ENCODE measurements around the gene BLVRB.
"Not testable (repeated sequence)": the region's sequence is repeated elsewhere in the genome, so short reads cannot be mapped to it uniquely, and the experiment has no call there.

Gene BLVRB

GRCh38 chr19:40445780-40446262 lies 19.7 kb downstream of the BLVRB start:
- peak; percentile 38 for DNase-seq

GRCh38 chr19:40444825-40445312 lies 20.7 kb downstream of the BLVRB start:
- DNase-seq: no peak

DNA sequence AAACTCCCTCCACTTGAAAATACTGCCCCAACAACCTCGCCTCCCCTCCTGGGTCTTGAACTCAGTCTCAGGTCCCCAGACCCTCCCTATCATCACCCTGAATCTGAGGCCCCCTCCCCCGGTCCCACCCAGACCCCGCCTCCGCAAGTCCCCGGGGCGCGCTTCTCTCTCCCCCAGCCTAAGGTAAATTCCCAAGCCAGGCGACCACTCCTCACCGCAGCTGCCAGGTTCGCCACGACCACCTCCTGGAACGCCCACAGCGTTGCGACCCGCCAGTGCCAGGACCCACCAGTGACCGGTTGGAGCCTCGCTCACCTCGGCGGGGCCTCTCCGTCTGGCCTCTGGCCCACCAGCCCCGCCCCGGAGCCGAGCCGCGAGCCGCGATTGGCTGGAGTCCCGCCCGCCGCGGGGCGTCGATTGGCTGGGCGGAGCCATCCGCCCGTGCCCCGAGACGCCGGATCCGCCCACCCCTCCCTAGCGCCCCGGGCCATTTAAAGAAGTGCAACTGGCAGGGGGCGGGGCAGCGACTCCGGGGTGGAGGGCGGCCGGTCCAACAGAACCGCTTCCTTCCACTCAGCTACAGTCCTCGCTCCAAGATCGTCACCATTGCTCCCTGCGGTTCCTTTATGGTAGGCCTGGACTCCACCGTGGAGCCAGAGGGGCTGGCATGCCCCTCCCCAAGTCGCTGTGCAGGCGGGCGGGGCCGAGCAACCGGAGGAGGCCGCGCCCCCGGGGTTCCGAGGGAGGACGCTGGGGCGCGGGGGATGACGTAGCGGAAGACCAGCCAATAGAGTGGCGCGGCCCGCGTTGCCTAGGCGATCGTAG lies 21.3 kb downstream of the BLVRB start, which contains the start of gene SERTAD3:
Gene SERTAD3, minus strand, starts transcription at position 336 of the 825 bp plus-strand sequence. CDS start 2,255 bp downstream, outside the sequence.
- DNase-seq: peak; percentile 98

DNA sequence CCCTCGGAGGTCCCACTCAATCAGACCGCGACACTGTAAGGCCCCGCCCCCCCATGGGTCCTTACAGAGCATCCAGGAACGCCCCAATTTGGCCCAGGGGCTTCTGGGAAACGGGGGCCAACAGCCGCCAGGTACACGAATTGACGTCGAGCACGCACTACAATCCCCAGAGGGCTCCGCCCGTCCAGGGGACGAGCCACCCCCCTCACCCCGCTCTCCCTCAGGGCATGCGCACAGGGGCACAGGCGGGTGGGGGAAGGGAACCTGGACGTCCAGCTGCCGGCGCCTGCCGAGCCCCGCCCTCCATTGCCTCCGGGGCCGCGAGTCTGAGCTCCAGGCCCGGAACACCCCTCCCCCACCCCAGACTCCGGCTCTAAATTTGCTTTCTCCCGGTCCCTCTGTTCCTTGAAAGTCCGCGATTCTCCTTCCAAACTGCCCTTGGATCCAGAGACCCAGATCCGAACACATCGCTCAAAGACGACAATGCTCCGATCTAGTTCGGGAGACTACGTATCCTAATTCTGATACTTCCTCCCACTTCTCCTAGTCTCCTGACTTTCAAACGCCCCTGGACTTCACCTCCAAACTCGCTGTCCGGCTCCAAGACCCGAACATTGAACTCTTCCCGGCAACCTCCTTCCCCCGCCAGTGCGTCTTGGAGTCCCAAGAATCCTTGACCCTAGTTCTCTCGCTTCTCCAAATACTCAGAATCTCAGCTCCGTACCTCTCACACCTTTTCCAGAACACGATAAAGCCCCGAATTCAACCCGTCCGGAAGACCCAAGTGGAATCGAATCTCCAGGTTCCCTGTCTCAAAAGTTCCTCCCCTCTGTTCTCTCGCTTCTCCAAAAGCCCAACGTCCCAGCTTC lies 22.2 kb downstream of the BLVRB start:
- DNase-seq: peak; percentile 100

DNA sequence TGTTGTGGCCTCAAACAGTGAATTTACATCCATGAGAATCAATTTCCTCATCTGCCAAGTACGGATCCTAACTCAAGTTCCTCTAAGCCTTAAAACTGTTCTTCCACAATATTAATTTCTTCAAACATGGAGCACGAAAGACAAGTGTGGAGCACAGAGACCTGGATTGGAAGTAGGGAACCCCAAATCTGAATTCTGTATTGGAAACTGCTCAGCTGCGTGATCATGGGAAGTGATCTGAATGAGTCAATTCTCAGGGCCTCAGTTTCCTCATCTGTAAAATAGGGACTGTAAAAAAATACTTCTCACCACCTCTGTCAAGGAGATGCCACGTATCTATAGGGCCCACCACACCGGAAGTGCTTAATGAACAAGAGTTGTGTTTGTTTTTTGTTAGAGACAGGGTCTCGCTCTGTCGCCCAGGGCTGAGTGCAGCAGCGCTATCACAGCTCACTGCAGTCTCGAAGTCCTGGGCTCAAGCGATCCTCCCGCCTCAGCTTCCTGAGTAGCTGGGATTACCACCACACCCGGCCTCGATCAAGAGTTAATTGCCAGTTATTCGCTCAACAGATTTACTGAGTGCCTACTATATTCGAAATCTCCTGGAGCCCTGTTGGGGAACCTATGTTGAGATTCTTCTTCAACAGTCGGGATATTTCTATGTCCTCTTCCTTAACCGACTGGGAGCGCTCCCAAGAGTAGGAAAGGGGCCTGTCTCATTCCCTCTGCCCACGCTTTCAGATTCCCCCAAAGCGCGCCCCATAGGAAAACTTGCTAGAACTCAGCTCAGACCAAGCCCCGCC lies 23.0 kb downstream of the BLVRB start:
- no peak for DNase-seq

DNA sequence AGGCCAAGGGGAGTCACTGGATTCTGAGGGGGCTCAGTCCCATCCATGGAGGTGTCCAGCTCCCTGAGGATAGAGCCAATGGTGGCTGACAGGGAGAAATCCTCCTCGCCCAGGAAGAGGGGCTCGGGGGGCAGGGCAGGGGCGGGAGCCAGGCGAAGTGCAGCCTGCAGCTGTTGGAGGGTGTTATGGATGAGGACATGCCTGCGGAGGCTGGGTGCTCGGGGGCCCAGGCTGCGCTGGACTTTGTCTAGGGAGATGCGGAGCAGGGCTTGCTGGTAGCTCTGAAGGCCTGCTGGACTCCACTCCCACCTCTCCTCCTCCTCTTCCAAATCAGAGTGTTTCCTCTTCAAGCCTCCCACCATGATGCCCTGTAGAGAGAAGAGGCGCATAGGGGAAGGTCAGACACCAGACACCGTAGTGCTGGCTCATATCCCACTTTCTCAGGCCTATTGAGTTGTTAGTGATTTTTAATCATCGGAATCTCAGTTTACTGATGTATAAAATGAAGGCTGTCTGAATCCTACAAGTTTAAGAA lies 23.8 kb downstream of the BLVRB start:
- no peak for DNase-seq

DNA sequence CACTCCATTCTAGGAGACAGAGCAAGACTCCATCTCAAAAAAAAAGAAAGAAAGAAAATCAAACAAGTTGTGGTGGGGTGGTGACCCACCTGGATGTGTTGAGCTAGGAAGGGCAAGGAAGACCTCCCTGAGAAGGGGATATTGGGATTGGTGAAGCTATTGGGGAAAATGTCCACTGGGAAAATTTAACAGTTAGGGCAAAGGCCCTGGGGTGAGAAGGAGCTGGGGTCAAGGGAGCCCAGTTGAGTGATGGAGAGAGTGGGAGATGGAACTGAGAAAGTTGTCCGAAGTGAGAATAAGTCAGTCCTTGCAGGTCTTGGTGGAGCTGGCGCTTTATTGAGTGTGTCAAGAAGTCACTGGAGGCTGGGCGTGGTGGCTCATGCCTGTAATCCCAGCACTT lies 27.3 kb downstream of the BLVRB start:
- DNase-seq: no peak

- peak; percentile 92 for DNase-seq
Measured at GRCh38 chr19:40433391-40434216, 31.9 kb downstream of the BLVRB start.

DNA sequence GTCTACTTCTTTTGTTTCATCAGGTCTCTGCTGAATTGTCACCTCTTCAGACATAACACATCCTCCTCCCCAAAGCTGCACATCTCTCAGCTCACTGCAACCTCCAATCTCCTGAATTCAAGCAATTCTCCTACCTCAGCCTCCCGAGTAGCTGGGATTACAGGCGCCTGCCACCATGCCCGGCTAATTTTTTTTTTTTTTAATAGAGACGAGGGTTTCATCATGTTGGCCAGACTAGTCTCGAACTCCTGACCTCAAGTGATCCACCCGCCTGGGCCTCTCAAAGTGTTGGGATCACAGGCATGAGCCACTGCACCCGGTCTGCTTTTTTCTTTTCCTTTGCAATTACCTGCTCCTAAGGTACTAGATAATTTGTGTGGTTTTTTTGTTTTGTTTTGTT lies 32.8 kb downstream of the BLVRB start:
- not testable (repeated sequence) for DNase-seq

- DNase-seq: no peak
Measured at GRCh38 chr19:40431698-40432097, 33.8 kb downstream of the BLVRB start.

- DNase-seq: not testable (repeated sequence)
Measured at GRCh38 chr19:40430242-40430641, 35.3 kb downstream of the BLVRB start.

DNA sequence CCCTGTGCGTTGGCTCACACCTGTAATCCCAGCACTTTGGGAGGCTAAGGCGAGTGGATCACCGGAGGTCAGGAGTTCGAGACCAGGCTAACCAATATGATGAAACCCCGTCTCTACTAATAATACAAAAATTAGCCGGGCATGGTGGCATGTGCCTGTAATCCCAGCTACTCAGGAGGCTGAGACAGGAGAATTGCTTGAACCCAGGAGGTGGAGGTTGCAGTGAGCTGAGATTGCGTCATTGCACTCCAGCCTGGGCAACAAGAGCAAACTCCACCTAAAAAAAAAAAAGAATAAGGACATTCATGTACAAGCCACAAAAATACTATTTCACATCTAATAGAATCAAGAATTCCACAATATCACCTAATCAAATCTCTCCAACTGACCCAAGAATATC lies 37.3 kb downstream of the BLVRB start:
- not testable (repeated sequence) for DNase-seq

- peak; percentile 100 for DNase-seq
Measured at GRCh38 chr19:40425450-40426287, 39.9 kb downstream of the BLVRB start, which contains the start of gene SERTAD1. Gene SERTAD1, minus strand, starts transcription at chr19:40425992. Its CDS starts 2,446 bp downstream, at chr19:40423546.

- peak; percentile 36 for DNase-seq
Measured at GRCh38 chr19:40424637-40425449, 40.7 kb downstream of the BLVRB start.

- DNase-seq: no peak
Measured at GRCh38 chr19:40423938-40424337, 41.6 kb downstream of the BLVRB start.

GRCh38 chr19:40422748-40423566 lies 42.6 kb downstream of the BLVRB start:
- no peak for DNase-seq

DNA sequence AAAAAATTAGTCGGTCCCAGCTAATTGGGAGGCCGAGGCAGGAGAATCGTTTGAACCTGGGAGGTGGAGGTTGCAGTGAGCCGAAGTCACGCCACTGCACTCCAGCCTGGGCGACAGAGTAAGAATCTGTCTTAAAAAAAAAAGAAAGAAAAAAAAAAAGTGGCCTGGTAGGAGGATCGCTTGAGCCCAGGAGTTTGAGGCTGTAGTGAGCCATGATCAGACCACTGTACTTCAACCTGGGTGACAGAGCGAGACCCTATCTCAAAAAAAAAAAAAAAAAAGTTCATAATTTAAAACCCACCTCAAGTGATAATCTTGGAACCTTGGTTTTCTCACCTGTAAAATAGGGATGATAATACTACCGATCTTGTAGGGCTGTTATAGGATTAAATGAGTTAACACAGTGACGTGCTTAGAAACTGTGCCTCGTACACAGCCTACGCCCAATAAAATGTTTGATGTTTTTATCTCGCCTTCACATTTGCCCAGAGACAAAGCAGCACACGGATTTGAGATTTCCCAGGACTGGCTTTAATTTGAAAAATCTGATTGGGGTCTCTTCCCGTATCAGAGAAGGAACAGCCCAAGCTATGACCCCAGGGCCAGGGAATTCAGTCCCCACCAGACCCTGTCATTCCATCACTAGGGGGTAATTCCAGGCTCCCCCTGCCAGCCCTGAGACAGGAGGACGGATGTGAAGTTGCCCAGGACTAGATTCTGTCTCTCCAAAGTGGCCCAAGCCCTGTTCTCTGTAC lies 43.4 kb downstream of the BLVRB start:
- DNase-seq: no peak

Data from hematopoietic multipotent progenitor cell treated with erythropoietin and hydrocortisone succinate and interleukin-3 and kit ligand, for 4 days (in vitro differentiated cells).